Nephron (organoid): ENCODE data around the gene SLCO3A1.
A peak's percentile ranks its signal among the peaks of the same experiment; 100 is the strongest.

ENCODE experiments used
- H3K27ac Mint-ChIP-seq, 3 experiments: 2 replicates each; pipeline ENCODE4 v1.8.0; 2020; ENCODE audit warnings: mixed read lengths in 3 of 3, mild to moderate bottlenecking in 2 of 3, moderate library complexity in 1 of 3
- H3K27me3 Mint-ChIP-seq: 2 replicates; pipeline ENCODE4 v1.8.0; 2021; ENCODE audit warnings: low read depth, mild to moderate bottlenecking, moderate library complexity, mixed read lengths
- H3K36me3 Mint-ChIP-seq: 2 replicates; pipeline ENCODE4 v1.8.0; 2020; ENCODE audit warnings: low read depth, mixed read lengths
- H3K4me1 Mint-ChIP-seq: 2 replicates; pipeline ENCODE4 v1.8.0; 2020; ENCODE audit warnings: mixed read lengths
- H3K4me3 Mint-ChIP-seq, 3 experiments: 2 replicates each; pipeline ENCODE4 v1.8.0; 2020; ENCODE audit warnings: mild to moderate bottlenecking in 3 of 3, mixed read lengths in 3 of 3, moderate library complexity in 2 of 3
- H3K9me3 Mint-ChIP-seq: 2 replicates; pipeline ENCODE4 v1.8.0; 2020; ENCODE audit warnings: mixed read lengths
- CTCF ChIP-seq, 3 experiments: fragments of 200-600 bp; sonication (generic); IDR thresholded peaks; one replicate each; pipeline ENCODE4 v1.5.0; 2021; ENCODE audit warnings: antibody characterized with exemption in 3 of 3; ENCODE audit not compliant: unreplicated experiment in 3 of 3

Gene SLCO3A1

DNA sequence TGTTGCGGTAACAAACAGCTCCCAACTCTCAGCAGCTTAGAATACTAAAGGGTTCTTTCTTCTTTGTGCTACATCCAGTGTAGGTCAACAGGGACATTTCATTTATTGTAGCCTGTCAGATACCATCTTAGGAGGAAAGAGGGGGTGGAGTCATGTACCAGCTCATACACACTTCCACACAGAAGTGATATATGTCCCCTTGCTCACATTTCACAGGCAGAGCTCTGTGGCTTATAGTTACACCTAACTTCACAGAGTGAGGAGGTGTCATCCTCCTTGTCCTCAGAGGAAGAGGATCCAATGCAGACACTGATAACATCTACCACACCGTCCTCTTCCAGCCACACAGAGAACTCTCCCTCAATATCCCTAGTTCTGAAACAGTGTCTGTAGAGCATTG is 247.2 kb downstream of the SLCO3A1 start:
- Mint-ChIP-seq H3K4me1 (peaks cover 16% of the 10 kb centered on the region), H3K27me3 (peaks cover 27% of the 10 kb centered on the region), H3K4me3 (no peak overlapping the region)

GRCh38 chr15:92101708-92102394 is 248.3 kb downstream of the SLCO3A1 start:
- H3K36me3 Mint-ChIP-seq, result no peaks in the 10 kb centered on the region
- no peak for TF ChIP-seq CTCF (IDR thresholded peaks at IDR 0.05; ENCODE audit: unreplicated experiment in 3 of 3)
- no peaks in the 10 kb centered on the region for H3K9me3 Mint-ChIP-seq
- peaks cover 31% of the 10 kb centered on the region for H3K27me3 Mint-ChIP-seq
- no peak overlapping the region for H3K4me3 Mint-ChIP-seq
- H3K4me1 Mint-ChIP-seq, result peaks cover 27% of the 10 kb centered on the region
- peak overlapping the region in 1 of 3 experiments; percentile 15 for H3K27ac Mint-ChIP-seq

More for the DNA sequence above, 247.2 kb downstream of the SLCO3A1 start:
- Mint-ChIP-seq H3K9me3 (no peaks in the 10 kb centered on the region), H3K36me3 (no peaks in the 10 kb centered on the region), H3K27ac (no peak overlapping the region)
- no peak for TF ChIP-seq CTCF (IDR thresholded peaks at IDR 0.05; ENCODE audit: unreplicated experiment in 3 of 3)

DNA sequence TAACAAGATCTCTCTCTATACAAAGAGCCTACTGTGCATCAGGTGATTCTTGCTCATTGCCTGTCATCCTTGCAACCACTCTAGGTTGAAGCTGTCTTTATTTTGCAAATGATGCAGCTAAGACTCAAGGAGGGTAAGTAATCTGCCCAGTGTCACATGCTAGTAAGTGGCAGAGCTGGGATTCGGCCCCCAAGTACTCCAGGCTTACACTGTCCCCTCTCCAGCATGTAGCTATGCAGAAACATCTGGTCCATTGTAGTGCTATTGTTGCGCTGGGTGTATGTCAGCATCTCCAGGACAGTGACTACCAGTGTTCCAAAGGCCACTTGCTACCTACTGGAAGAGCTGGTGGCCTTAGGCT is 248.9 kb downstream of the SLCO3A1 start:
- no peak for TF ChIP-seq CTCF (IDR thresholded peaks at IDR 0.05; ENCODE audit: unreplicated experiment in 3 of 3)
- Mint-ChIP-seq H3K9me3 (no peaks in the 10 kb centered on the region), H3K4me1 (peaks cover 29% of the 10 kb centered on the region), H3K27me3 (peaks cover 31% of the 10 kb centered on the region), H3K4me3 (no peak overlapping the region), H3K27ac (no peak overlapping the region), H3K36me3 (no peaks in the 10 kb centered on the region)

- H3K9me3 Mint-ChIP-seq, result no peaks in the 10 kb centered on the region
- no peak overlapping the region for H3K4me3 Mint-ChIP-seq
- H3K27ac Mint-ChIP-seq, result no peak overlapping the region
- peaks cover 40% of the 10 kb centered on the region for H3K4me1 Mint-ChIP-seq
- no peak for TF ChIP-seq CTCF (IDR thresholded peaks at IDR 0.05; ENCODE audit: unreplicated experiment in 3 of 3)
- H3K27me3 Mint-ChIP-seq, result peaks cover 40% of the 10 kb centered on the region
- H3K36me3 Mint-ChIP-seq, result no peaks in the 10 kb centered on the region
These were observed 250.6 kb downstream of the SLCO3A1 start for GRCh38 chr15:92104072-92104471.

DNA sequence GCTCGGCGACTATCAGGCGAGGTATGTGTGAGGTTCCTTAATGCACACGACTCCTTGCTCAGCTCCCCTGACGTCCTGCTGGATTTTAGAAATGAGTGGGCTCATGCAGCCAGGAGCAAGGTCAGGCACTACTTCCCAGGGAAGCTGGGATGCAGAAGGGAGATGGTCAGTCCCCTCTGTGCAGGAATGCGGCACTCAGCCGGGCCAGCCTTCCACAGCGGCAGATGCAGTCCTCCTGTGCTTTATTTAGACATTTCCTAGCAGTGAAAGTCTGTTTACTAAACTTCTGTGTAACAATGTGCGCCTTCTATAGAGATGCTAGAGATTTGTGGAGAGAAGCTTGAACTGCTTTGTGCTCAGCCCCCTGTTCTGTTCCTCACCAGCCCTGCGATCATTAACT is 252.1 kb downstream of the SLCO3A1 start:
- peaks cover 54% of the 10 kb centered on the region for H3K4me1 Mint-ChIP-seq
- H3K27me3 Mint-ChIP-seq, result peaks cover 41% of the 10 kb centered on the region
- no peaks in the 10 kb centered on the region for H3K36me3 Mint-ChIP-seq
- no peak for TF ChIP-seq CTCF (IDR thresholded peaks at IDR 0.05; ENCODE audit: unreplicated experiment in 3 of 3)
- H3K9me3 Mint-ChIP-seq, result no peaks in the 10 kb centered on the region
- H3K4me3 Mint-ChIP-seq, result no peak overlapping the region
- H3K27ac Mint-ChIP-seq, result peak overlapping the region; percentile 9 to 40 (median 36)

GRCh38 chr15:92107510-92107909 is 254.0 kb downstream of the SLCO3A1 start:
- Mint-ChIP-seq H3K4me3 (no peak overlapping the region), H3K27ac (peak overlapping the region in 1 of 3 experiments; percentile 46), H3K36me3 (no peaks in the 10 kb centered on the region), H3K9me3 (no peaks in the 10 kb centered on the region), H3K27me3 (peaks cover 37% of the 10 kb centered on the region), H3K4me1 (peaks cover 62% of the 10 kb centered on the region)
- no peak for TF ChIP-seq CTCF (IDR thresholded peaks at IDR 0.05; ENCODE audit: unreplicated experiment in 3 of 3)
